GM21381 (cell line): ENCODE results near the gene GOLT1A.
"Not testable (repeated sequence)": the region's sequence is repeated elsewhere in the genome, so short reads cannot be mapped to it uniquely, and the experiment has no call there.

Experiments used
- ATAC-seq: cut with Tn5 transposase; IDR thresholded peaks from one replicate; pipeline ENCODE4 v1.9.1; 2021; ENCODE audit warnings: mild to moderate bottlenecking, moderate library complexity; ENCODE audit not compliant: unreplicated experiment

GOLT1A gene

DNA sequence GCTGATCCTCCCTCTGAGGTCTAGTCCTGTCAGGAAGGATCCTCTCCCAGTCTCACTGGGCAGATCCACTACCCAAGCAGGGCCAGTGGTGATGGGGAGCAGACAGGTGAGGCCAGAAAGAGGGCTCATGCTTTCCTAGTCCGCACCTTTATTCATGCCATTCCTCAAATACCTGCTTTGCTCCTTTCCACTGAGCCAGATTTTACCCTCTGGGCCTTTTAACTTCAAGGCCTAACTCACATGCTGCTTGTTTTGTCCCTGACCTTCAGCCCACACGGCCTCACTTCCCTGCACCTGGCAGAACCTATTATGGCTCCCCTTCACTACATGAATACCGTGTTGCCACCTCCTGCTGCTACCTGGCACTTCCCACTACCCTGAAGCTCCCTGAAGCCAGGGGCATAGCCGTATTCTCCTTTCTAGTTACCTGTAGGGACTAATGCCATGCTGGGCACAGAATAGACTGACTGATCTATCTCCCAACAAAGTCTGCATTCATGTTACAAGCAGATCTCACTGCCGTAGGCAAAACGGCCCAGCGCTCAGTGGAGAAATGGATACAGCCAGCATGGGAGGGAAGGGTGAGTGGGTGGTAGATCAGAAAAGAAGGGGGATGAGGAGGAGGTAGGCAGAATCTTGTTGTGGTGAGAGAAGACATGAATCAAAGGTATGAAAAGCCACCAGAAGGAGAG is 36.1 kb upstream of the GOLT1A start:
- no peak for ATAC-seq

DNA sequence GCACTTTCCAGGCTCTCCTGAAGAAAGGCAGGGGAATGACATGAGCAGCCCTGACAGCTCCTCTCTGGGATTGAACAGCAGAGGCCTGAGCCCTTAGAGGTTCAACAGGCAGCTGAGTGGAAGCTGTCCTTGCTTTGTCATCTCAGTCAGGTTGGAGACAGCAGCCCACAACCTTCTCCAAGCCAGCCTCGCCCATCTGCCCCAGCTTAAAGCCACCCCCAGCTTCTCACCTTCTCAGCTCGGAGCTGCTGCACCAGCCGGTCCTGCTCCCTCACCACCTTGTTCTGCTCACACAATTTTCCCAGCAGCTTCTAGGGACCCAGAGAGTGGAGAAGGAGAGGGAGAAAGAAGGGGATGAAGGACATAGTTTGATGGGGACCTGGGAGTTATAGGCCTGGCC is 35.2 kb upstream of the GOLT1A start:
- ATAC-seq = no peak

DNA sequence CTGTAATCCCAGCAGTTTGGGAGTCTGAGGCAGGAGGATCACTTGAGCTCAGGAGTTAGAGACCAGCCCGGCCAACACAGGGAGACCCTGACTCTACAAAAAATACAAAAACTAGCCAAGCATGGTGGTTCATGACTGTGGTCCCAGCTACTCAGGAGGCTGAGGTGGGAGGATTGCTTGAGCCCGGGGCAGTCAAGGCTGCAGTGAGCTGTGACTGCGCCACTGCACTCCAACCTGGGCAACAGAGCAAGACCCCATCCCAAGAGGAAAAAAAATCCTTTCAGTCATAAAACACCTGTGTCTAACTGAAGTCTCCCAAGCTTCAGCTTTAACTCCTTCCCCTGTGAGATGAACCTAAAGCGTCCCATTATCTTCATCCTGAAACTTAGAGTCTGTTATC is 33.1 kb upstream of the GOLT1A start:
- no peak for ATAC-seq

DNA sequence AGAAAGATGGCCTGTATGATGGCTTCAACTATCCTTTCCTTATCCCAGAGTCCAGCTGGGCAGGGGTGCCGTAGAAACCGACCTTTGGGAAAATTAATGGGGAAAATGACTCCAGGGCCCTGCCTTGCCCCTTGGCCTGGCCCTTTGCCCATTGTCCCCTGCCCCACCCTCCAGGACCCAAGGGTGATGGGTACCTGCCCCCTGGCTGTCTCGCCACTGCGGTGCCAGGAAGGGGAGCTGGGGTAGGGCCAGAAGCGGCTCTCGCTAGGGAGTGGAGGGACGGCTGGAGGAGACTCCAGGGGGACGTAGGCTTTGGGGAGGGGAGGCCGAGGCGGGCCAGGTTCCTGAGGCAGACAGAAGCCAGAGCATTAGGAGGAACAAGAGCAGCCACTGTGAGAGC is 29.1 kb upstream of the GOLT1A start:
- ATAC-seq = no peak

DNA sequence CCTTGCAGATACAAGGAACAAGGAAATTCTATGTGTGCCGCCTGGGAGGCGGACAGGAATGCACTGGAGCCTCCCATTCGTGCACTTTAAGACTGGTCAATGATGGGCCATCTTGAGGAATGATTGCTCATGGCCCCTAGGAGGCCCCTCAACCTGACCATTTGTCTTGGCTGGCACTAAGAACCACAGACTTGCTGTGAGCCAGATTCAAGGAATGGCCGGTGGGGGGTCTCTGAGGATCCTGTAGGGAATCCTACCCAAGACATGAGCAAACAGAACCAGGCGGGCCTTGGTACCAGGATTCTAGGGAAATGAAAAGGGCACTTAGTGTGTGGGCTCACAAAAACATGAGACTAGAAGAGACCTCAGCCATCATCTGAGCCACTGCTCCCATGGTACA is 28.1 kb upstream of the GOLT1A start:
- no peak for ATAC-seq

DNA sequence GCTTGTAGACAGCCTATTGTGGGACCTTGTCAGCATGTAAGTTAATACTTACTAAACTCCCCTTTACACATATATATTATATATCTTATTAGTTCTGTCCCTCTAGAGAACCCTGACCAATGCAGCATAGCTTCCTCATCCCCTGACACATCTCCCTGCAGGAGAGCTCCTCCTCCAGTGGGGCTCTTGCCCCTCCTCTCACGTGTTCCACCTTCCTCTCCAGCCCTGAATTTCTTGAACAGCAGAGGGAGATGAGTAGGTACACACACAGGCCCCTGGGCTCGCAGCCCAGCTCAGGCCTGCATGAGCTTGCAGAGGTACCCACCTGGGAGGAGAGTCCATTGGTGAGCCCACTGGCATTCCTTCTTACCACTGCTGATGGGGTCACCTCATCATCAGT is 27.3 kb upstream of the GOLT1A start:
- ATAC-seq = no peak

DNA sequence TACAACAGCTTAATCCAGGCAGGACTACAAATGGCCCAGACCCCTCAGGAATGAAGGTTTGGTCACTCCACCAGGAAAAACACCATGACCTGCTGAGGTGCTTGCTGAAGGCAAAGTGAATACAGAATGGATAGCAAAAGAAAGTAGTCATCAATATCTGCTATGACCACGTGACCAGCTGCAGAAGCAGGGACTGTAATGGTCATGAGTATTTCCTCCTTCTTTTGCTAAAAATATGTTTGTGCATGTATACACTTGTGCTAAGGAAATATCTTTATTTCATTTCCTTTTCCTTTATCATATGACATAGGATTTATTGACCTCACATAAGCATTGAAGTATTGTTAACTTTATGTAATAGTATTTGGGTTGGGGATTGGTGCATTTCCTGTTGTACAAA is 26.4 kb upstream of the GOLT1A start:
- no peak for ATAC-seq

DNA sequence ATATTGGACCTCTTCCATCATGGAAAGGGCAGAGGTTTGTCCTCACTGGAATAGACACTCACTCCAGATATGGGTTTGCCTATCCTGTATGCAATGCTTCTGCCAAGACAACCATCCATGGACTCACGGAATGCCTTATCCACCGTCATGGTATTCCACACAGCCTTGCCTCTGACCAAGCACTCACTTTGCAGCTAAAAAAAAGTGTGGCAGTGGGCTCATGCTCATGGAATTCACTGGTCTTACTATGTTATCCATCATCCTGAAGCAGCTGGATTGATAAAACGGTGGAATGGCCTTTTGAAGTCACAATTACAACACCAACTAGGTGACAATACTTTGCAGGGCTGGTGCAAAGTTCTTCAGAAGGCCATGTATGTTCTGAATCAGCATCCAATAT is 25.6 kb upstream of the GOLT1A start:
- ATAC-seq = not testable (repeated sequence)

DNA sequence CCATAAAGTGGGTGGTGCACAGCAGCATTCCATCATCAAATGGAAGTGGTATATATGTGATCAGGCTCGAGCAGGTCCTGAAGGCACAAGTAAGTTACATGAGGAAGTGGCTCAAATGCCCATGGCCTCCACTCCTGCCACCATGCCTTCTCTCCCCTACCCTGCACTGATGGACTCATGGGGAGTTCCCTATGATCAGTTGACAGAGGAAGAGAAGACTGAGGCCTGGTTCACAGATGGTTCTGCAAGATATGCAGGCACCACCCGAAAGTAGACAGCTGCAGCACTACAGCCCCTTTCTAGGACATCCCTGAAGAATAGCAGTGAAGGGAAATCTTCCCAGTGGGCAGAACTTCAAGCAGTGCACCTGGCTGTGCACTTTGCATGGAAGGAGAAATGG is 24.7 kb upstream of the GOLT1A start:
- not testable (repeated sequence) for ATAC-seq

DNA sequence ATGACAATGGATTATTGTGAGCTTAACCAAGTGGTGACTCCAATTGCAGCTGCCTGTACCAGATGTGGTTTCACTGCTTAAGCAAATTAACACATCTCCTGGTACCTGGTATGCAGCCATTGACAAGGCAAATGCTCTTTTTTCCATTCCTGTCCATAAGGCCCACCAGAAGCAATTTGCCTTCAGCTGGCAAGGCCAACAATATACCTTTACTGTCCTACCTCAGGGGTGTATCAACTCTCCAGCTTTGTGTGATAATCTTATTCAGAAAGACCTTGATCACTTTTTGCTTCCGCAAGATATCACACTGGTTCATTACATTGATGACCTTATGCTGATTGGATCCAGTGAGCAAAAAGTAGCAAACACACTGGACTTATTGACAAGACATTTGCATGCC is 23.7 kb upstream of the GOLT1A start:
- ATAC-seq = not testable (repeated sequence)

DNA sequence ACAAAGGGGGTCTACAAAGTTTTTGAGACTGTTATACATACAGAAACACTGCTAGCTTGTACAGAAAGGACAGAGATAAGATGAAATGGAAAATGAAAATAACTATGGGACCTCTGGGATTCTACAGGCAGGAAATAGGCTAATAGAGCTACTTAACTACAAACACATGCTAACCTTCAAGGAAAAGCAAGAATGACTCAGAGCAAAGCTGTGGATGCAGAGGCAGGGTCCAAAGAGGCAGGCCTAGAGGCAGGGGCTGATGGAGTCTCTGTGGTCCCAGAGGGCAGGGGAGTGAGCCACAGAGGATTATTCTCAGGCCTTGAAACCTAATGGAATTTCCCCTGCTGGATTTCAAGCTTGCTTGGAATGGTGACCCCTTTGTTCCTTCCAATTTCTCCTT is 18.7 kb upstream of the GOLT1A start:
- ATAC-seq = no peak

DNA sequence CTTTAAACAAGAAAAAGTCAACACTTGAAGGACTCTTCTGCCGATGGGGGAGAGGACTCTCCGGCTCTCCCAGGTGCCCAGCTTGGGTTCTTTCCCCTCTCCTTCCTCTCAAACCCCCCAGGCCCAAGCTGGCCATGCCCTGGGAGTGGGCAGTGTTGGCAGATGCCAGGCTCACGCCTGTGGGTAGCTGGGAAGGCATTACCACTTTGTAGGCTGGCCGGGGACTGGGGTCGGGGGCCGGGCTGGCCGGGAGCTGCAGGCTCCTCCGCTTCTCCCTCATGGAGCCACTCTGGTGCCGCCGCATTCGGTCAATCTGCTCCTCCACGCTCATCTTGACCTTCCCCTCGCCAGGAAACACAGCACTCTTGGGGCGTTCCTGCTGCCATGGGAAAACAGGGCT is 16.4 kb upstream of the GOLT1A start:
- ATAC-seq = no peak

DNA sequence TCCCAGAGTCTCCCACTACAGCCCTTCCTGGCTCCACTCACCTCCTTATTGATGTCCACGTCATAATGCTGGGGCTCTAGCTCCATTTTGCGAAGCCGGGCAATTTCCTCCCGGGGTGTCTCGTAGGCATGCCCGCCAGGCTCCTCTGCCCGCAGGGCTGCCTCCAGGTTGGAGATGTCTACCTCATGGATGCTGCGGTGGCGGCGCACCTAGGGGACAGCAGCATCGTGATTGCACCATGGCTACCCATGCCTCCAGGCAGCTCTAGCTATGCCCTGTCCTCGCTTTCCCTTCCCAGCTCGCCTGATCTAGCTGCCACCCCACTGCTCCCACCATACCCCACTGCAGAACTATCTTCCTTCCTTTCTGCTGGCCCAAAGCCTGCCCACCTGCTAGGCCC is 15.1 kb upstream of the GOLT1A start:
- ATAC-seq = no peak

DNA sequence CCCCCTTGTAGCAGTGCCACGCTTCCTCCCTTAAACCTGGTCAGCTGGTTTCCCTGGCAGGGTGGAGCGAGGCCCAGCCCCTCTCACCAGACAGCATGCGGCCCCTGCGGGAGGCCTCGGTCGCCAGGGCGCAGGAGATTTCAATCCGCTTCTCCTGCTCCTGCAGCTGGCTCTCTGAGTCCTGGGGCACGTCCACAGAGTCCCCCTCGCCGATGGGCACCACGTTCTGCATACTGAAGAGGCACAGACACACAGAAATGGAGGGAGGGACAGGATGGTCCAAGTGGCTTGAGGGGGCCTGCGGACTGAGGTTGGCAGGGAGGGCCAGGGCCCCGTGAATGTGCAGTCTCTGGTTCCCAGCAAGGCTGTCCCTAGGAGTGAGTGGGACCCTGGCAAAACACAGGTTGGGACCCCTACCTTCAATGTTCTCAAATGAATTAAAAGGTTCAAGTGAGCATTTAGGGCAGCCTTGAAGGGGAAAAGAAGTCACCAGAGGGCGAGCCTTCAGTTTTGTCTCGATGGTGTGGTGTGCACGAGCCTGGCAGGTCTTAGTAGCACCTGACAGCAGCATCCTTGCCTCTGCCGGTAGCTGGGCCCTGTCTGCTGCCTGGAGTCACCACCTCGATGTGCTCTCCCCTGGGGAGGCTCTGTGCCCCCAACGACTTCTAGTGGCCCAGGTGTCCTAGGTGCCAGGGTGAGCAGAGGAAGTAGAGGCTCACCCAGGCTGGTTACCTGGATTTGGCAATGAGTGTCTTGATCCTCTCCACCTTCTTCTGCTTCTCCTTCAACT is 14.4 kb upstream of the GOLT1A start:
- ATAC-seq = no peak

DNA sequence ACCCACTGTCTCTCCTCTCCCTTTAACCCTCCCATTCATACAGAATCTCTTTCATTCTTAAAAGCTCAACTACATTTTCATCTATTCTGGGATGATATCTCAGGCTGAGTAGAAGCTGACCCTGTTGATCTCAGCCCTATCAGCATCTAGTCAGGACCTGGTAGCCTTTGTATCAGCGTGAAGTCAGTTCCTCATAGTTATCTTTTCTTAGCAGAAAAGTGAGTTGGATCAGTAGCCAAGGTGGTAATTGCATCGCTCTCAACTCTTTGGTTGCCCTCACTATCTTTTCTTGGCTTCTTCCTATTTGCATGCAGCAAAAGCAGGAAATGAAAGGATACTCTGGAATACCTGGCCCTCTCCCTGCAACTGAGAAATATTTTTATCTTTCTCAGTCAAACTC is 13.6 kb upstream of the GOLT1A start:
- ATAC-seq = no peak

DNA sequence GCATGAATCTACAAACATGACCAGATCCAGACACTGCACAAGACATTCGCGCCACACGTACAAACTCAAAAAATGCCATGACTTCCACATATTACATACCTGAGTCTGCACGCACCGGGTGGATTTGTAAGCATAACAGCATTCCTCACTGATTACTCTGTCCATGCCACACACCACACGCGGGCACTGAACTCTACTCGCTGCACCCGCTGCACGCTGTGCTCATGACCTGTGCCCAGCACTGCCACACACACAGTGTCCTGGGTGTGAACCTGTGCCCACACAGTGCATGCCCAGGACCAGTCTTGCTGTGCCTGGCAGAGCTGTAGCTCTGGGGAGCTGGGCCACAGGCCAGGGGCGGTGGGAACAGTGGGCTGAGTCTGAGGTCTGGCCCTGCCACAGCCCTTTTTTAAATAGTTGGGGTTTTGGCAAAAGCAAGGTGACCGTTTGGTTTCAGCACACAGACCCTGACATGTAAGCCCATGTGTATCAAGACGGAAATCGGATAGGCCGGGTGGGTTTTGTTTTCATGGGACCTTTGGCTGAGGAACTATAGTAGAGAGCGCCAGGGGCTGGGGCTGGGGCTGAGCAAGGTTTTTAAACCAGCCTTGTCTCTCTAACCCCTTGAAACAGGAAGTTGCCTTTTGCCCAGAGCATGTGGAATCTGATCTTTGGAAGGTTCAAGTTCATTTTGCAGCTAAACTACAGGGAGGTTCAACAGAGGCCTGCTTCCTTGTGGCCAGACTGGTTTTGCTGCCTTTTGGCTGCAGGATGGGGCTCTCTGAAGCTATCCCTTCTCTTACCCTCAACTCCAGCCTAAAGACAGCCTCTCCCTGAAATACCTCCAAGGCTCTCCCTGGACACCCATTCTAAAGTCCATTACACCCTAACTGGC is 12.3 kb upstream of the GOLT1A start:
- ATAC-seq = no peak

DNA sequence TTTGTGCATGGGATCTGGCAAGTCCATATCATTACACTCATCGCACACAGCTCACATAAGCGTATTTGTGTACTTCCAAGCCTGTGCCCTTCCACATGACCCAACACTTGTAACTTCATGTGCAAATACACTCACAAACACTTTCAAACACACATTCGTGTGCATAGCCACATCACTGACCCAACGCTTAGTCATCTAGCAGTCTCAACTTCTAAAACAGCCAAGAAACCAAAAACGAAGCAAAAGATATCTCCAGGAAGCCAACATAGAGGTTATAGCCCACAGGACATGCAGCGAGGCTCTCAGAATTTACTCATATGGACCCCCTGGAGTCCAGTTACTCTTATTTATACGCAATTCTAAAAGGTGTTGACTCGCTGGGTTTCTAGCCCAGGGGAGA is 10.9 kb upstream of the GOLT1A start:
- no peak for ATAC-seq

DNA sequence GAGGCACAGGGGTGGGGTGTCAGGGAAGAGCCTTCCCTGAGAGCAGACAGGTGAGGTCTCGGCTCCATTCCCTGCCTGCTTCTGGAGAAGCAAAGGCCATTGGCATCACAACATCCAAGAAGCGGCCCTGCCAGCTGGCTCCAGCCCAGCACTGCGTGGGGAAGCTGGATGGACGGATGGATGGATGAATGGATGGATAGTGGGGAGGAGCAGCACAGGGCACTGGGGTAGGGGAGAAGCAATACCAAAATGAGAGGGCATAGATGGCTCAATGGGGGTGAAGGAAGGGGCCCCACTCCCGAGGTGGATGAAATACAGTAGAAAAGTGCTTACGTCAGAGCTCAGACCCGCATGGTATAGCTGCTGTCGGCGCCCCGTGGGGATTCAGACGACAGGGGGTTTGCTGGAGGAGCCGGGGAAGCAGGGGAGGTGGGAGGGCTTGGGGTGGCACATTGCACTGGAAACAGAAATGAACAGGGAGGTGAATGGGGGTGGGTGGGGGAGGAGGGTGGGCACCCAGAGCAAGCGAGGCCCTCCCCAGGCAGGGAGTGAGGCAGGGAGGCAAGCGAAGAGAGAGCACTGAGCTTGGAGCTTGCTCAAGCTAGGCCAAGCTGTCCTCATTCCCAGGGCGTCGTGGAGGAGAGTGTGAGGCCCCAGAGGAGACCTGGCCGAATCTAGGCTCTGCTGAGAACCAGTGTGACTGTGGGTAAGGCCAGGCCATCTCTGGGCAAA is 9.5 kb upstream of the GOLT1A start:
- ATAC-seq = no peak

DNA sequence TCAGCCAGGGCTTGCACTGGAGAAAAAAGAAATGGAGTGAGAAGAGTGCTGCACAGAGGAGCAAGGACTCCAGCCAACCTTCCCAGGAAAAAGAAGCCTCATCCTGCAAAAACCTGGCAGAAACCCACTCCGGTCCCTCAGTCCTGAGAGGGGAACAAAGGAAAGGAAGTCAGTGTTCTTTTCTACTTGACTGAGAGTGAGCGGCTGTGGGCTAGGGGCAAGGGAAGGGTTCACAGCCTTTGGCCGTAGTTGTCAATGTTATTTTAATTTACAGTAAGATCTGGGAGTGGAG is 8.9 kb upstream of the GOLT1A start:
- no peak for ATAC-seq

DNA sequence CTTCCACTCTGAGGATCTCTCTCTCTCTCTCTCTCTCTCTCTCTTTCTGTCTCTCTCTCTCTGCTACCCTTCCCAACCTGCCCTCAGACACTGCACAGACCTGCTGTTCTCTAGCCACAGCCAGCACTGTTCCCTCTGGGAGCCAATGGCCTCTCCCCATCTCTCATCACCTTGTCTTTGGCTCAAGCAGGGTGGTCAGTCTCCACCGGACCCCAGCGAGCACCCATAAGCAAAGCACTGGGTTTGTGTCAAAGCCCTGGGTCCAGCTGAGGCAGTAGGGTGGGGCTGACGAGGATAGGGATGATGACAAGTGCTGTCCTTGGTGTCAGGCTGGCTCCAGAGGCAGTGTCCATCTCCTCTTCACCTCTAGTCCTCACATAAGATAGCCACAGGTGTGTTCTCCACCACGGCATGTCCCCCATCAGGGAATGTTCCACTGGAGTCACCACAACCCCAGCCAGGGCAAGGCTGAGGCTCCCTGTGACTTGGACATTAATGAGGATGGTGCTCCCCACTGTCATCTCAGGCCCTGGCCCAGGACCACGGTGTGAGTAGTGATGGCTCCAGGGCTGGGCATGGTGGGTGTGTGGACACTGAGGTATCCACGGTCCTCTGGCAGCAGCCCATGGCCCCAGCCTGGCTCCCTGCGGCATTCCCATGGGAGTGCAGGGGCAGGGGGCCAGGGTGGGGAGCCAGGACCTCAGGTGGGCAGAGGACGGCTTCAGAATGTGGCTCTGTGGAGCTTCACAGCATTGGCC is 8.4 kb upstream of the GOLT1A start:
- no peak for ATAC-seq

DNA sequence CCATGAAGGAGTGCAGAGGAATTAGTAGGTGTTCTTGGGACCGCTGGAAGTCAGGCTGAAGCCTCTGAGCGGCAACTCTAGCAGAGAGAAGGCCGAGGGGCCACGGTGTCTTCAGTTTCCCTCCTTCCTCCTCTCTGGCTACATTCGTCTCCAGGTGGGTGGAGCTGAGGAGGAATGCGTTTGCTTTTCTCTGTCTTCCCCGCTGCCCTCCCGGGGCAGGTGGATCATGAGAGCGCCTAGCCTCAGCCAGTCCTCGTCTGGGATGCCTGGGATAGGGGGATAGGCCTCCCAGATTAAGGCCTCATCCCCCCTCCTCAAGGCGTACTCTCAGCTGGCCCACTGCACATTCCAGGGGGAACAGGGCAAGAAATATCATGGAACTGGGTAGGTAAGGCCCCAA is 7.5 kb upstream of the GOLT1A start:
- ATAC-seq = no peak
